Stimulated activated CD8-positive, alpha-beta memory T cell treated with anti-CD3 and anti-CD28 coated beads, Interleukin-12 subunit alpha, Interleukin-12 subunit beta, amount 100 ng/mL, for 1 hour (primary cell): ENCODE measurements around the gene LIMS2.

Experiments
- DNase-seq: peaks from one replicate; pipeline ENCODE4 v3.0.0-alpha.2; 2020; ENCODE audit warnings: low read depth

The LIMS2 gene

GRCh38 chr2:127633556-127634065 lies 41.7 kb downstream of the LIMS2 start:
- DNase-seq = no peak

- DNase-seq = no peak
Observed at GRCh38 chr2:127632592-127633489, 42.5 kb downstream of the LIMS2 start.

DNA sequence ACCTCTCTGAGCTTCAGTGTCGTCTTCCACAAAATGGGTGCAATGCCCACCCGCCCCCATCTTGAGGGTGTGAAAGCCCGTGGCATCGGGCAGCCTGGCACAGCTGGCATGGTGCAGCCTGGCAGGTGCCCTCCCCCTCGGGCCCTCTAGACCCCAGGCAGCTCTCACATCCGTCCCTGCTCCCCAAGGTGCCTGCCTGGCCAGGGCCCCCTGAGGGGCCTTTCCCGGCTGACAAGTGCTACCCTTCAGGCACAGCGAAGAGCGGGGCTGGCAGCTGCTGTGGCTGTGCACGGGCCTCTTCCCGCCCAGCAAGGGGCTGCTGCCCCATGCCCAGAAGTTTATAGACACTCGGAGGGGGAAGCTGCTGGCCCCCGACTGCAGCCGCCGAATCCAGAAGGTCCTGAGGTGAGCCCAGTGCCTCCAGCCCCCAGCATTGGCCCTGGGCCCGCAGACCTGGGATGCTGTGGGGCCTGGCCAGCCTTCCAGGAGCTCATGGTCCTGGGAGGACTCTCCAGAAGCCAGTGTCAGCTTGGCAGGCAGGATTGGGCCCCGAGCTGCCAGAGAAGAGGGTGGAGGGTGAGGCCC lies 43.2 kb downstream of the LIMS2 start:
- no peak for DNase-seq

GRCh38 chr2:127631541-127631996 lies 43.8 kb downstream of the LIMS2 start:
- no peak for DNase-seq

- no peak for DNase-seq
Observed at GRCh38 chr2:127630864-127631540, 44.3 kb downstream of the LIMS2 start.

GRCh38 chr2:127630096-127630863 lies 45.0 kb downstream of the LIMS2 start:
- DNase-seq = no peak

GRCh38 chr2:127629637-127630036 lies 45.7 kb downstream of the LIMS2 start:
- DNase-seq = no peak

GRCh38 chr2:127628767-127629614 lies 46.3 kb downstream of the LIMS2 start:
- no peak for DNase-seq

GRCh38 chr2:127627740-127628571 lies 47.4 kb downstream of the LIMS2 start:
- no peak for DNase-seq

GRCh38 chr2:127626917-127627739 lies 48.2 kb downstream of the LIMS2 start:
- DNase-seq = no peak

DNA sequence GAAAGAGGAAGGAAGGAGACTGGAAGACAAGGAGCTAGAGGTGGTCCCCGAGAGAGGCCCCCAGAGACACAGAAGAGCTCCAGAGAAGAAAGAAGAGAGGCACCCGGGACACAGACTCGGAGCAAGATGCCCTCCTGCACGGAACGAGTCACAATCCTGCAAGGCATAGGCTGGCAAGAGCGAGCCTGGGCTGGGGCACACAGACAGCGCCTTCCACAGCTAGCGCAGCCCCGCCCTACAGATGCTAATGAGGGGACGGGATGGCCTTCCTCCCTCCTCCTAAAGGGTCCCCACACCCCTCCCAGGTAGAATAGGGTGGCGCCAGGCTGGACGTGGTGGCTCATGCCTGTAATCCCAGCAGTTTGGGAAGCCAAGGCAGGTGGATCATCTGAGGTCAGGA lies 49.2 kb downstream of the LIMS2 start:
- DNase-seq = no peak

- no peak for DNase-seq
Observed at GRCh38 chr2:127625572-127625951, 49.8 kb downstream of the LIMS2 start.

DNA sequence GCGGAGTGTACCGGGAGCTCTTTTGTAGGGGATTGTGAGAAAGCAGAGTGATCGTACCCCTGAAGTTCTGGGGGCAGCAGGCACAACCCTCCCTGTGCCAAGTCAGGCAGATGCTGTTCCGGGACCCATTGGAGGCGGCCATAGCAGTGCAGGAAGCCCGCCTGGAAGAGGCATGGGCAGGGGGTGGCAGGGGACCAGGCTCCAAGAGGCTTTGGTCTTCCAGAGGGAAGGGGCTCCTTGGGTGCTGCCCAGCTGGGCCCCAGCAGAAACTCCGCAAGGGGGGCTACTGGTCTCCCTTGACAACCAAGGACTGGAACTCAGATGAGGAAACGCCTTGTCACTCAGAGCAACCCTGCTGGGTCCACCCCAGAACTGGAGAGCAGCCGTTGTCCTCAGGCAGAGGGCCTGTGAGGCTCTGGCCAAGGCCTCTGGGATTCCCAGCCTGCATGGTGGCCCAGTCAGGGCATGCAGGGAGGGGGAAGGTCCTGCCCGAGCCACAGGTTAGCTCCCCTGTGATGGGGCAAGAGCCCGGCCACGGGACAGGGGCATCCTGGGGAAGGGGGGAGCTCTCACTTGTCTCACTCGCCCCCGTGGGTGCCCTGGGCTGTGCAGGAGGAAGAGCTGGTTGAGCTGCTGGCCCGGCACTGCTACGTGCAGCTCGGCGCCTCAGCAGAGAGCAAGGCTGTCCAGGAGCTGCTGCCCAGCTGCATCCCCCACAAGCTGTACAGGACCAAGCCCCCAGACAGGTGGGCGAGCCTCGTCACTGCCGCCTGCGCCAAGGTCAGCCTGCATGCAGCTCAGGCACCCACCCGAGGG lies 50.4 kb downstream of the LIMS2 start:
- DNase-seq = no peak

GRCh38 chr2:127624320-127624755 lies 51.0 kb downstream of the LIMS2 start:
- DNase-seq = no peak

DNA sequence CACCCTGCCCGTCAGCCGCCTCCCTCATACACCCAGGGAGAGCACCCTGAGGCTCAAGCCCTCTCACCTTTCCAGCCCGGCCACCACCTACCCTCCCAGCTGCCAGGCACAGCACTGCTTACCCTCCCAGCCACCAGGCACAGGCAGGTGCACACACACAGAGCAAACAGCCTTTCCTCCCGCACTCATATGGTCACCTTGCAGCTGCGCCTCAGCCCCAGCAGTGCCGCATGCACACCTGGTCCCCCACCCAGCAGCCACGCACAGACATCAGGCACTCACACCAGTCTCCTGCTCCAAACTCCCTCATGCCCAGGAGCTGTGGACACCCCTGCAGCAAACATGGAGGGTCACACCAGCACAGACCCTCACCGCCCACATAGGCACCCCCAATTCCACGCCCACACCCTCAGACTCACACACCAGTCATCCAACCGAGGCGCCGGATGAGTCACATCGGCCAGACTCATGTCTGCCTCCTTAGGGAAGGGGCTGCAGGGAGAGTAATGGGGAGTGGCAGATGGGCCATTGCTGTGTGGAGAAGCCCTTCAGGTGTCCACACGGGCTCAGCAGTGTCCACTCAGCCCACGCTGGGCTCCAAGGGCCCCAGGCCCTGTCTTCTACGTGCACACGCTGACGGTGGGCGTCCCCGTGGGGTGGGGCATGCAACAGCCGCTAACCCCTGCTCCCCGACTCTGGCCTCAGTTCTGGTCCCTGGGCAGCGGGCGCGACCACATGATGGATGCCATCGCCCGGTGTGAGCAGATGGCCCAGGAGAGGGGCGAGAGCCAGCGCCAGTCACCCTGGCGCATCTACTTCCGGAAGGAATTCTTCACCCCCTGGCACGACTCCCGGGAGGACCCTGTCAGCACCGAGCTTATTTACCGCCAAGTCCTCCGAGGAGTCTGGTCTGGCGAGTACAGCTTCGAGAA lies 51.7 kb downstream of the LIMS2 start:
- DNase-seq = no peak

- no peak for DNase-seq
Observed at GRCh38 chr2:127622561-127623387, 52.6 kb downstream of the LIMS2 start.
